Measurements from ENCODE around the gene ANKRD39.

Gene ANKRD39

GRCh38 chr2:96887493-96888012, 29.7 kb upstream of the ANKRD39 start:
- no peak for TF ChIP-seq CTCF (IDR thresholded peaks at IDR 0.05; ENCODE audit: borderline replicate concordance, insufficient read depth, low read depth, low read length)
- H3K4me3 ChIP-seq (ENCODE audit: low read depth, low read length) = no peak overlapping the region

- no peak overlapping the region for H3K4me3 ChIP-seq (ENCODE audit: low read depth, low read length)
- TF ChIP-seq CTCF (IDR thresholded peaks at IDR 0.05; ENCODE audit: borderline replicate concordance, insufficient read depth, low read depth, low read length) = no peak
Measured at GRCh38 chr2:96885432-96886347, 27.9 kb upstream of the ANKRD39 start.

- H3K4me3 ChIP-seq (ENCODE audit: low read depth, low read length) = no peak overlapping the region
- no peak for TF ChIP-seq CTCF (IDR thresholded peaks at IDR 0.05; ENCODE audit: borderline replicate concordance, insufficient read depth, low read depth, low read length)
Measured at GRCh38 chr2:96884299-96885094, 26.7 kb upstream of the ANKRD39 start.

- H3K4me3 ChIP-seq (ENCODE audit: low read depth, low read length) = no peak overlapping the region
- TF ChIP-seq CTCF (IDR thresholded peaks at IDR 0.05; ENCODE audit: borderline replicate concordance, insufficient read depth, low read depth, low read length) = no peak
Measured at GRCh38 chr2:96883306-96883705, 25.5 kb upstream of the ANKRD39 start.

GRCh38 chr2:96882906-96883305, 25.1 kb upstream of the ANKRD39 start:
- no peak for TF ChIP-seq CTCF (IDR thresholded peaks at IDR 0.05; ENCODE audit: borderline replicate concordance, insufficient read depth, low read depth, low read length)
- no peak overlapping the region for H3K4me3 ChIP-seq (ENCODE audit: low read depth, low read length)

- H3K4me3 ChIP-seq (ENCODE audit: low read depth, low read length) = no peak overlapping the region
Measured at GRCh38 chr2:96882230-96882629, 24.4 kb upstream of the ANKRD39 start.

More at GRCh38 chr2:96882230-96882629, 24.4 kb upstream of the ANKRD39 start:
- no peak for TF ChIP-seq CTCF (IDR thresholded peaks at IDR 0.05; ENCODE audit: borderline replicate concordance, insufficient read depth, low read depth, low read length)

Measured in GM12875 (cell line).